WTC11 (cell line): ENCODE data around the gene PPP1R3E. TPM values are rescaled to one million over a fixed set of nuclear protein-coding genes. Genes with fewer than 3 reads are reported as not detected.

Experiments used
- ATAC-seq: fragments of 200-7000 bp; cut with Tn5 transposase; 2 replicates; pipeline ENCODE4 v1.10.0; 2021; ENCODE audit warnings: mild to moderate bottlenecking, moderate library complexity
- CTCF ChIA-PET: fragments of 300-600 bp; sonication (Branson Sonifier 250); formaldehyde crosslinking; loops from one replicate; lab custom pipeline; 2021; ENCODE audit warnings: antibody characterized with exemption; lab: Charles Lee
- POLR2A ChIA-PET: fragments of 350-600 bp; sonication (Branson Sonifier 250); formaldehyde crosslinking; loops from one replicate; lab custom pipeline; 2021; ENCODE audit warnings: antibody characterized with exemption; lab: Charles Lee
- DNase-seq: peaks from one replicate; pipeline ENCODE4 v3.0.0; 2021; ENCODE audit warnings: low spot score
- H3K27ac Mint-ChIP-seq: 2 replicates; pipeline ENCODE4 v1.8.0; 2021; ENCODE audit warnings: mixed read lengths
- H3K27me3 Mint-ChIP-seq: 2 replicates; pipeline ENCODE4 v1.8.0; 2021; ENCODE audit warnings: low read depth, mild to moderate bottlenecking, moderate library complexity, mixed read lengths
- H3K36me3 Mint-ChIP-seq: 2 replicates; pipeline ENCODE4 v1.8.0; 2021; ENCODE audit warnings: mixed read lengths
- H3K4me1 Mint-ChIP-seq: 2 replicates; pipeline ENCODE4 v1.8.0; 2022; ENCODE audit warnings: mixed read lengths
- H3K4me3 Mint-ChIP-seq: 2 replicates; pipeline ENCODE4 v1.8.0; 2021; ENCODE audit warnings: mild to moderate bottlenecking, moderate library complexity, mixed read lengths
- H3K9me3 Mint-ChIP-seq: 2 replicates; pipeline ENCODE4 v1.8.0; 2021; ENCODE audit warnings: mixed read lengths
- ARID4B ChIP-seq: sonication (generic); formaldehyde crosslinking; IDR thresholded peaks from 2 replicates; pipeline ENCODE4 v1.8.0; 2023; ENCODE audit warnings: missing genetic modification reagents, mild to moderate bottlenecking, borderline replicate concordance
- ATF1 ChIP-seq: sonication (generic); formaldehyde crosslinking; IDR thresholded peaks from 2 replicates; pipeline ENCODE4 v1.8.1; 2023; ENCODE audit warnings: mild to moderate bottlenecking, moderate library complexity, missing genetic modification reagents
- E2F1 ChIP-seq: sonication (generic); formaldehyde crosslinking; IDR thresholded peaks from 2 replicates; pipeline ENCODE4 v1.8.0; 2022; ENCODE audit warnings: mild to moderate bottlenecking, missing genetic modification reagents
- IRF1 ChIP-seq: sonication (generic); formaldehyde crosslinking; IDR thresholded peaks from 2 replicates; pipeline ENCODE4 v1.8.0; 2023; ENCODE audit warnings: missing genetic modification reagents
- MLX ChIP-seq: sonication (generic); formaldehyde crosslinking; IDR thresholded peaks from 2 replicates; pipeline ENCODE4 v1.8.1; 2023; ENCODE audit warnings: mild to moderate bottlenecking, missing genetic modification reagents, moderate library complexity
- NFYB ChIP-seq: sonication (generic); formaldehyde crosslinking; conservative IDR thresholded peaks from 2 replicates; pipeline ENCODE4 v1.8.0; 2022; ENCODE audit warnings: low read depth, missing genetic modification reagents
- ZNF532 ChIP-seq: fragments of 250-450 bp; sonication (Bioruptor Pico); IDR thresholded peaks from 2 replicates; pipeline ENCODE4 v1.9.0; 2021; ENCODE audit warnings: mild to moderate bottlenecking, borderline replicate concordance
- ZNF671 ChIP-seq: fragments of 250-450 bp; sonication (Bioruptor Pico); IDR thresholded peaks from 2 replicates; pipeline ENCODE4 v1.8.0; 2021; ENCODE audit warnings: mild to moderate bottlenecking
- total RNA-seq: library from RNA; stranded (reverse); gene quantifications from 3 replicates; pipeline ENCODE4 v1.2.3, GENCODE V29; 2021
- TF ChIP-seq, protein P1 (sequence below): sonication (generic); formaldehyde crosslinking; IDR thresholded peaks from 2 replicates; pipeline ENCODE4 v1.8.1; 2023; ENCODE audit warnings: mild to moderate bottlenecking, missing genetic modification reagents
- TF ChIP-seq, protein P2 (sequence below): fragments of 250-450 bp; sonication (Bioruptor Pico); IDR thresholded peaks from 2 replicates; pipeline ENCODE4 v2.1.2; 2022; ENCODE audit warnings: mild to moderate bottlenecking, moderate library complexity

Gene PPP1R3E
- total RNA-seq, 1 experiment from 2014 or later = 7.4 TPM

DNA sequence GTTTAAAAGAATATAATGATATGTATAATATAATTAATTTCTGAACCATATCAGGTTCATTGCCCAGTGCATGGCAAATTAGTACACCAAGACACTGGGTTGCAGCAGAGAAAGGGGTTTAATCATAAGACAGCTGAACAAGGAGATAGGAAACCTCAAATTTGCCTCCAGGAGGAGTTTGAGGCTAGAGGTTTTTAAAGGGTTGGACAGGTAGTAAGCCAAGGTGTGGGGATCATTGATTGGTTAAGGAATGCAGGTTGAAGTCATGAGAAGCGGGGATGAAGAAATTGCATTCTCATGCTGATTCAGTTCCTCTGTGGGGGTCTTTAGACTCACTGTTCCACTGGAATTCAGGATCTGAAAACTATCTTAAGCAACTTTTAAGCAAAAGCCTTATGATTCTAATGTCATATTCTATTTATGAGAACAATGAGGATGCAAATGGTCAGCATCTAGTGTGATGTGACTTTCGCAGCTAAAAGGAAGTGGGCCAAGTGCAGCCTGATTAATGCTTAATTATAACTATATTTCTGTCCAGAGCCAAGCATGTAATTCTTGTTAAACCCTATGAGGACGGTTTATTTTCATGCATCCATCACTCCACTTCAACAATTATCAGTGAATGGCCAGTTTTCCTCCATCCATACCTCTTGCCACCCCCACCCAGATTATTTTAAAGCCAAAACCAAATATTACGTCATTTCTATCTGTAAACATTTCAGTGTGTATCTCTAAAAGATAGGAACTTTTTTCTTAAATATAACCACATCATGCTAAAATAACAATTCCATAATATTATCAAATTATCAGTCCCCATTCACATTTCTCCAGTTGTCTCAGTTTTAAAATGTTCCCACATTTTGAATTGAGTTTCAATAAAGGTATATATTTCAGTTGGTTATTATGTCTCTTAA lies 50.0 kb downstream of the PPP1R3E start:
- H3K9me3 Mint-ChIP-seq = no peaks in the 10 kb centered on the region
- no peaks in the 10 kb centered on the region for H3K36me3 Mint-ChIP-seq
- ATAC-seq (peak; percentile 67), DNase-seq (no peak)
- H3K27ac Mint-ChIP-seq = peak overlapping the region; percentile 82
- H3K4me3 Mint-ChIP-seq = peak overlapping the region; percentile 7
- POLR2A ChIA-PET = no interaction called here
- CTCF ChIA-PET = interaction anchor here (0.5 to 1.8 kb wide), 9 partner anchors 9 to 303 kb away, joined by 3 to 14 read pairs (median 4); partner anchors contain the start of genes ACIN1, C14orf119 and PABPN1
- no peaks in the 10 kb centered on the region for H3K27me3 Mint-ChIP-seq
- TF ChIP-seq MLX (no peak), E2F1 (CRISPR knock-in tag) (no peak), ZNF532 (no peak), ZNF671 (CRISPR knock-in tag) (no peak), IRF1 (CRISPR knock-in tag) (no peak), ARID4B (no peak), NFYB (CRISPR knock-in tag) (no peak), ATF1 (CRISPR knock-in tag) (no peak)
- TF ChIP-seq, protein P1, sequence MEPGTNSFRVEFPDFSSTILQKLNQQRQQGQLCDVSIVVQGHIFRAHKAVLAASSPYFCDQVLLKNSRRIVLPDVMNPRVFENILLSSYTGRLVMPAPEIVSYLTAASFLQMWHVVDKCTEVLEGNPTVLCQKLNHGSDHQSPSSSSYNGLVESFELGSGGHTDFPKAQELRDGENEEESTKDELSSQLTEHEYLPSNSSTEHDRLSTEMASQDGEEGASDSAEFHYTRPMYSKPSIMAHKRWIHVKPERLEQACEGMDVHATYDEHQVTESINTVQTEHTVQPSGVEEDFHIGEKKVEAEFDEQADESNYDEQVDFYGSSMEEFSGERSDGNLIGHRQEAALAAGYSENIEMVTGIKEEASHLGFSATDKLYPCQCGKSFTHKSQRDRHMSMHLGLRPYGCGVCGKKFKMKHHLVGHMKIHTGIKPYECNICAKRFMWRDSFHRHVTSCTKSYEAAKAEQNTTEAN (CRISPR knock-in tag) = no peak
- TF ChIP-seq, protein P2, sequence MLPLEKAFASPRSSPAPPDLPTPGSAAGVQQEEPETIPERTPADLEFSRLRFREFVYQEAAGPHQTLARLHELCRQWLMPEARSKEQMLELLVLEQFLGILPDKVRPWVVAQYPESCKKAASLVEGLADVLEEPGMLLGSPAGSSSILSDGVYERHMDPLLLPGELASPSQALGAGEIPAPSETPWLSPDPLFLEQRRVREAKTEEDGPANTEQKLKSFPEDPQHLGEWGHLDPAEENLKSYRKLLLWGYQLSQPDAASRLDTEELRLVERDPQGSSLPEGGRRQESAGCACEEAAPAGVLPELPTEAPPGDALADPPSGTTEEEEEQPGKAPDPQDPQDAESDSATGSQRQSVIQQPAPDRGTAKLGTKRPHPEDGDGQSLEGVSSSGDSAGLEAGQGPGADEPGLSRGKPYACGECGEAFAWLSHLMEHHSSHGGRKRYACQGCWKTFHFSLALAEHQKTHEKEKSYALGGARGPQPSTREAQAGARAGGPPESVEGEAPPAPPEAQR (CRISPR knock-in tag) = no peak
- H3K4me1 Mint-ChIP-seq = peaks cover 39% of the 10 kb centered on the region
